ENCODE measurements around the gene HTR4.

HTR4 gene

GRCh38 chr5:148543727-148544126 is 110.6 kb downstream of the HTR4 start:
- Histone ChIP-seq H3K27me3 (no peaks in the 10 kb centered on the region), H3K4me3 (ENCODE audit: low read depth, low read length) (no peak overlapping the region), H3K4me1 (no peaks in the 10 kb centered on the region), H3K36me3 (no peaks in the 10 kb centered on the region), H3K9me3 (0 out of 2 replicates have a peak, but pooled peaks cover 4% of the 10 kb centered on the region)
- no peak for TF ChIP-seq CTCF (IDR thresholded peaks at IDR 0.05; ENCODE audit: low read depth, low read length)
- DNase-seq: no peak

GRCh38 chr5:148542812-148543211 is 111.5 kb downstream of the HTR4 start:
- Histone ChIP-seq H3K4me1 (no peaks in the 10 kb centered on the region), H3K36me3 (no peaks in the 10 kb centered on the region), H3K27me3 (no peaks in the 10 kb centered on the region), H3K9me3 (0 out of 2 replicates have a peak, but pooled peaks cover 4% of the 10 kb centered on the region), H3K4me3 (ENCODE audit: low read depth, low read length) (no peak overlapping the region)
- TF ChIP-seq CTCF (IDR thresholded peaks at IDR 0.05; ENCODE audit: low read depth, low read length): no peak
- no peak for DNase-seq

- H3K9me3 ChIP-seq: 0 out of 2 replicates have a peak, but pooled peaks cover 4% of the 10 kb centered on the region
- TF ChIP-seq CTCF (IDR thresholded peaks at IDR 0.05; ENCODE audit: low read depth, low read length): no peak
- no peak overlapping the region for H3K4me3 ChIP-seq (ENCODE audit: low read depth, low read length)
- H3K27me3 ChIP-seq: no peaks in the 10 kb centered on the region
- no peaks in the 10 kb centered on the region for H3K4me1 ChIP-seq
- H3K36me3 ChIP-seq: no peaks in the 10 kb centered on the region
- no peak for DNase-seq
Observed at GRCh38 chr5:148541054-148541835, 113.1 kb downstream of the HTR4 start.

GRCh38 chr5:148540647-148541046 is 113.7 kb downstream of the HTR4 start:
- H3K36me3 ChIP-seq: no peaks in the 10 kb centered on the region
- no peaks in the 10 kb centered on the region for H3K4me1 ChIP-seq
- H3K4me3 ChIP-seq (ENCODE audit: low read depth, low read length): no peak overlapping the region
- H3K9me3 ChIP-seq: 0 out of 2 replicates have a peak, but pooled peaks cover 4% of the 10 kb centered on the region
- TF ChIP-seq CTCF (IDR thresholded peaks at IDR 0.05; ENCODE audit: low read depth, low read length): no peak
- H3K27me3 ChIP-seq: no peaks in the 10 kb centered on the region
- no peak for DNase-seq

- no peak overlapping the region for H3K4me3 ChIP-seq (ENCODE audit: low read depth, low read length)
- no peaks in the 10 kb centered on the region for H3K4me1 ChIP-seq
- no peaks in the 10 kb centered on the region for H3K36me3 ChIP-seq
- no peak for DNase-seq
- 0 out of 2 replicates have a peak, but pooled peaks cover 4% of the 10 kb centered on the region for H3K9me3 ChIP-seq
- H3K27me3 ChIP-seq: no peaks in the 10 kb centered on the region
- TF ChIP-seq CTCF (IDR thresholded peaks at IDR 0.05; ENCODE audit: low read depth, low read length): no peak
Observed at GRCh38 chr5:148539851-148540250, 114.5 kb downstream of the HTR4 start.

GRCh38 chr5:148535190-148535589 is 119.1 kb downstream of the HTR4 start:
- H3K4me1 ChIP-seq: no peaks in the 10 kb centered on the region
- H3K4me3 ChIP-seq (ENCODE audit: low read depth, low read length): no peak overlapping the region
- H3K36me3 ChIP-seq: no peaks in the 10 kb centered on the region
- no peaks in the 10 kb centered on the region for H3K27me3 ChIP-seq
- 0 out of 2 replicates have a peak, but pooled peaks cover 4% of the 10 kb centered on the region for H3K9me3 ChIP-seq
- no peak for TF ChIP-seq CTCF (IDR thresholded peaks at IDR 0.05; ENCODE audit: low read depth, low read length)
- DNase-seq: no peak
